Keratinocyte (primary cell): Measurements from ENCODE around the gene RAB11FIP3.

ENCODE experiments used
- CTCF ChIP-seq, 3 experiments: IDR thresholded peaks in 1 of 3; conservative IDR thresholded peaks in 1 of 3; optimal IDR thresholded peaks in 1 of 3; 2 replicates in 2 of 3; 3 replicates in 1 of 3; pipeline versions ENCODE3 to v1.5.1; 2011; ENCODE audit warnings: low read length in 3 of 3, mild to moderate bottlenecking in 3 of 3, moderate library complexity in 2 of 3, control low read depth in 1 of 3, inconsistent platforms in 1 of 3; ENCODE audit not compliant: insufficient read depth in 2 of 3; ENCODE audit errors: extremely low read depth in 1 of 3
- EZH2 ChIP-seq: IDR thresholded peaks from one replicate; pipeline ENCODE4 v1.6.1; 2012; ENCODE audit warnings: inconsistent platforms, mild to moderate bottlenecking, low read length, moderate library complexity

DNA sequence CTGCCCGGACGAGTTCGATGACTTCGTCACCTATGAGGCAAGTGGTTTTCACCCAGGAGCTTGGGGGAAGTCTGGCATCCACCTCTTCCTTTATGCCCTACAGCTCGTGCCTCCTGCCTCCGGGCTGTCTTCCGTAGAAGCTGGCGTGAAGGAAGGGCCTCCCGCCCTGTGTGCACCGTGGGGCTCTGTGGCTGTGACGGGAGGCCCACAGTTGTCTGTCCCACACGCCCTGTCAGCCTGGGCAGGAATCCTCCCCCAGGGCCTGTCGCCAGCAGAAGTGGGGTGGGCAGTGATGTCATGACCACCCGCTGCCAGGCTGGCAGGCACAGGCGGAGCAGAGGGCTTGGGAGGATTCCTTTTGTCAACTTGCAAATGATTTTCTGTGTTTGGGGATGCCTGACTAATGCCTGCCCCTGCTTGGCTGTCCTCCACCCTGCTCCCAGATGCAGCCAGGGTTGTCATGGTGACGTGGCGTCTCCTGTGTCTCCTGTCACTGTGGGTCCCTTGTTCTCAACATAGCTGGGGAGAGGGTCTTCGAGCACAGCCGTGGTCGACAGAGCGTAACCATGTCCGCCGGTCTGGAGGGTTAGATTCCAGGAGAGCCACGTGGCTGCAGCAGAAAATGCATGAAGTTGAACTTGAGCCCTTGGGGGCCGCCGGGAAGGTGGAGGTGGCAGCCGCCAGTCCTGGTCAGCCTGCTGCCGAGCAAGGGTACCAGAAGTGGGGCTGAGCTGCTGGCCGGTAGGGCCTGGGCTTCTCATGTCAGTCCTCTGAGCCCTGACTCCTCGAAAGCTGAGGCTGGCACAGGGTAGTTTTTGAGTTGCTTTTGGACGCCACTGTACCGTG, 46.1 kb downstream of the RAB11FIP3 start:
- TF ChIP-seq EZH2, result no peak
- no peak for TF ChIP-seq CTCF (optimal IDR thresholded peaks at IDR 0.05 in 1 of 3, IDR thresholded peaks at IDR 0.05 in 1 of 3, conservative IDR thresholded peaks at IDR 0.05 in 1 of 3; ENCODE audit: extremely low read depth in 1 of 3, insufficient read depth in 2 of 3, low read length in 3 of 3)
